Measurements from ENCODE around the gene TMTC1. TPM values are rescaled to one million over a fixed set of nuclear protein-coding genes. Genes with fewer than 3 reads are reported as not detected.

TMTC1 gene
- polyA plus RNA-seq, 5 donors = 1.0 to 3.9 (median 1.7) TPM

DNA sequence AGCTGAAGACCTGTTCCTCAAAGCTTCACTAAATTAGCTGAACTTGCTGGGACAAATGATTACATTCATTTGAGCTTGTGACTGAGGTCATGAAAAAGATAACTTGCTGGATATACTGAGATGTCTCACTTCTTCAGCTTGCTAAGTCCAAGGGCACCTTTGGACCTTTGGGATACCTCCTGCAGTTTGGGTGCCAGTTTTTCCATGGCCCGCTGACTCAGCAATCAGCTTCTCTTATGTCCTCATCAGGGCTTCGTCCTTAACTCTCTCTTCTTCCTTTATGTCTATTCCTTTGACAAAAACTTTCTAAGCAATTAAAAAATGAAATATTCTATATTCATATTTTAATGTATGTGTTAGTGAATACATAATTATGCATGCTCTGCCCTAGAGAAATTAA is 331.9 kb downstream of the TMTC1 start:
- DNase-seq = no peak
